Endothelial cell of umbilical vein (primary cell): Measurements from ENCODE around the gene CTNNA2. TPM values are rescaled to one million over a fixed set of nuclear protein-coding genes. Genes with fewer than 3 reads are reported as not detected.

Source experiments
- BruUV-seq: library from RNA; stranded (reverse); fragments of 400-500 nt; replicated peaks from 2 replicates; lab custom pipeline; 2021; lab: Mats Ljungman, UMichigan
- CTCF ChIA-PET: fragments of 300-600, 350-600 bp; sonication (Branson Sonifier 250); formaldehyde crosslinking; loops from one replicate; lab custom pipeline; 2021; ENCODE audit warnings: antibody characterized with exemption, inconsistent platforms; lab: Charles Lee
- POLR2A ChIA-PET: fragments of 300-600, 350-600 bp; sonication (Branson Sonifier 250); formaldehyde crosslinking; loops from one replicate; lab custom pipeline; 2021; ENCODE audit warnings: antibody characterized with exemption, inconsistent platforms; lab: Charles Lee
- DNase-seq: peaks from one replicate; pipeline ENCODE4 v3.0.0-alpha.2; 2011; ENCODE audit warnings: low read depth, low spot score
- FAIRE-seq: peaks from 2 replicates; lab custom pipeline; 2011; peaks lifted over from hg19 to GRCh38; lab: Jason Lieb, UNC
- H2AFZ ChIP-seq: 2 replicates; pipeline ENCODE4 v1.6.0; 2012; ENCODE audit warnings: low read depth, low read length, control low read depth, inconsistent platforms
- H3K27ac ChIP-seq: 2 replicates; pipeline ENCODE4 v1.5.1; 2011; ENCODE audit warnings: low read depth, mild to moderate bottlenecking, control low read depth, low read length, moderate library complexity; ENCODE audit not compliant: insufficient read depth
- H3K27me3 ChIP-seq, 2 experiments: 2 replicates each; pipeline versions ENCODE4 v1.6.0 to v1.6.1; 2011; ENCODE audit warnings: low read length in 2 of 2, mixed read lengths in 1 of 2; ENCODE audit not compliant: control insufficient read depth in 2 of 2, insufficient read depth in 2 of 2
- H3K36me3 ChIP-seq, 2 experiments: 2 replicates in 1 of 2; 3 replicates in 1 of 2; pipeline ENCODE4 v1.5.1; 2011; ENCODE audit warnings: low read length in 2 of 2, mild to moderate bottlenecking in 1 of 2, moderate library complexity in 1 of 2; ENCODE audit not compliant: control insufficient read depth in 2 of 2, insufficient read depth in 2 of 2; ENCODE audit errors: extremely low read depth in 1 of 2
- H3K4me1 ChIP-seq: 3 replicates; pipeline ENCODE4 v1.5.1; 2011; ENCODE audit warnings: mild to moderate bottlenecking, low read length; ENCODE audit not compliant: control insufficient read depth, insufficient read depth; ENCODE audit errors: extremely low read depth
- H3K4me2 ChIP-seq: 2 replicates; pipeline ENCODE4 v1.6.1; 2011; ENCODE audit warnings: low read length, control low read depth, mixed read lengths; ENCODE audit not compliant: insufficient read depth
- H3K4me3 ChIP-seq, 3 experiments: fragments of 200-600 bp in 1 of 3; sonication (generic), shearing (Covaris generic) in 1 of 3; replicated peaks in 1 of 3; 2 replicates each; pipeline ENCODE4 v1.5.1; 2011 to 2016; ENCODE audit warnings: control low read depth in 3 of 3, low read length in 3 of 3, mild to moderate bottlenecking in 2 of 3, inconsistent platforms in 1 of 3, low read depth in 1 of 3, moderate library complexity in 1 of 3; ENCODE audit not compliant: insufficient read depth in 1 of 3
- H3K79me2 ChIP-seq: 2 replicates; pipeline ENCODE4 v1.6.0; 2012; ENCODE audit warnings: low read length, inconsistent platforms; ENCODE audit not compliant: control insufficient read depth, insufficient read depth
- H3K9ac ChIP-seq: replicated peaks from 2 replicates; pipeline ENCODE3; 2011; ENCODE audit warnings: low read length, control low read depth; ENCODE audit not compliant: insufficient read depth; ENCODE audit errors: extremely low read depth
- H3K9me1 ChIP-seq: replicated peaks from 3 replicates; pipeline ENCODE4 v1.6.0; 2011; ENCODE audit warnings: mild to moderate bottlenecking, low read length; ENCODE audit not compliant: control insufficient read depth, insufficient read depth; ENCODE audit errors: extremely low read depth
- H3K9me3 ChIP-seq: replicated peaks from 2 replicates; pipeline ENCODE4 v1.5.1; 2012; ENCODE audit warnings: low read length, inconsistent platforms; ENCODE audit not compliant: control insufficient read depth, insufficient read depth
- H4K20me1 ChIP-seq: replicated peaks from 2 replicates; pipeline ENCODE3; 2011; ENCODE audit warnings: mild to moderate bottlenecking, low read length; ENCODE audit not compliant: control insufficient read depth, insufficient read depth; ENCODE audit errors: extremely low read depth
- CTCF ChIP-seq, 2 donors: IDR thresholded peaks; 1 replicate in 1 of 2; 2 replicates in 1 of 2; pipeline ENCODE4 v1.5.1; 2011; ENCODE audit warnings: low read length in 2 of 2, mild to moderate bottlenecking in 2 of 2, moderate library complexity in 2 of 2, control low read depth in 1 of 2, inconsistent platforms in 1 of 2, low read depth in 1 of 2; ENCODE audit not compliant: insufficient read depth in 1 of 2; ENCODE audit errors: extremely low read depth in 1 of 2
- EZH2 ChIP-seq: IDR thresholded peaks from 2 replicates; pipeline ENCODE4 v1.6.1; 2012; ENCODE audit warnings: borderline replicate concordance, low read depth, mild to moderate bottlenecking, moderate library complexity, low read length, inconsistent platforms; ENCODE audit not compliant: severe bottlenecking
- FOS ChIP-seq: IDR thresholded peaks from 2 replicates; pipeline ENCODE4 v1.6.1; 2011; ENCODE audit warnings: mild to moderate bottlenecking, low read length, moderate library complexity, borderline replicate concordance; ENCODE audit not compliant: insufficient read depth
- GATA2 ChIP-seq: IDR thresholded peaks from 2 replicates; pipeline ENCODE4 v1.7.0; 2011; ENCODE audit warnings: low read depth, mild to moderate bottlenecking, moderate library complexity, mixed read lengths, low read length; ENCODE audit not compliant: insufficient read length, insufficient read depth
- JUN ChIP-seq: IDR thresholded peaks from 2 replicates; pipeline ENCODE4 v1.6.1; 2011; ENCODE audit warnings: borderline replicate concordance, low read depth; ENCODE audit not compliant: insufficient read length, insufficient read depth
- MYC ChIP-seq: IDR thresholded peaks from one replicate; pipeline ENCODE4 v1.6.1; 2011; ENCODE audit warnings: mild to moderate bottlenecking, low read depth, low read length
- POLR2A ChIP-seq: IDR thresholded peaks from 2 replicates; pipeline ENCODE4 v1.6.1; 2012; ENCODE audit warnings: low read depth, mild to moderate bottlenecking, control low read depth, low read length
- POLR2AphosphoS5 ChIP-seq: IDR thresholded peaks from 2 replicates; pipeline ENCODE4 v1.6.1; 2012; ENCODE audit warnings: low read depth, mild to moderate bottlenecking, control low read depth, low read length, moderate library complexity; ENCODE audit not compliant: insufficient read depth
- dilution Hi-C: fragments of 300-500 bp; cut with MboI; formaldehyde crosslinking; loops from one replicate; pipeline ENCODE4 v1.15.0; 2019; ENCODE audit warnings: low sequenced_read_pairs; ENCODE audit not compliant: extremely low pct_ligation_motif_present
- intact Hi-C: fragments of 100-400 bp; cut with micrococcal nuclease; formaldehyde crosslinking; loops from one replicate; pipeline ENCODE4 v1.10.0; 2022
- polyA plus RNA-seq, 4 experiments: library from polyadenylated mRNA; depleted of rRNA in 3 of 4; stranded (reverse) in 3 of 4; unstranded in 1 of 4; fragments of >200 nt; gene quantifications; 2 replicates each; pipeline versions ENCODE4 v1.2.1 to v1.2.3, GENCODE V29; 2011 to 2012; ENCODE audit warnings: missing spikeins in 1 of 4
- total RNA-seq: library from RNA; stranded (reverse); gene quantifications from 2 replicates; pipeline ENCODE4 v1.2.3, GENCODE V29; 2021
- TF ChIP-seq, protein P1 (sequence below): IDR thresholded peaks from 2 replicates; pipeline ENCODE4 v1.6.1; 2011; ENCODE audit not compliant: insufficient read depth, insufficient read length

CTNNA2 gene
- total and polyA plus RNA-seq, 2 donors (not counting 3 experiments of a cell fraction or from before 2014, with no cell fraction given) = not detected

DNA sequence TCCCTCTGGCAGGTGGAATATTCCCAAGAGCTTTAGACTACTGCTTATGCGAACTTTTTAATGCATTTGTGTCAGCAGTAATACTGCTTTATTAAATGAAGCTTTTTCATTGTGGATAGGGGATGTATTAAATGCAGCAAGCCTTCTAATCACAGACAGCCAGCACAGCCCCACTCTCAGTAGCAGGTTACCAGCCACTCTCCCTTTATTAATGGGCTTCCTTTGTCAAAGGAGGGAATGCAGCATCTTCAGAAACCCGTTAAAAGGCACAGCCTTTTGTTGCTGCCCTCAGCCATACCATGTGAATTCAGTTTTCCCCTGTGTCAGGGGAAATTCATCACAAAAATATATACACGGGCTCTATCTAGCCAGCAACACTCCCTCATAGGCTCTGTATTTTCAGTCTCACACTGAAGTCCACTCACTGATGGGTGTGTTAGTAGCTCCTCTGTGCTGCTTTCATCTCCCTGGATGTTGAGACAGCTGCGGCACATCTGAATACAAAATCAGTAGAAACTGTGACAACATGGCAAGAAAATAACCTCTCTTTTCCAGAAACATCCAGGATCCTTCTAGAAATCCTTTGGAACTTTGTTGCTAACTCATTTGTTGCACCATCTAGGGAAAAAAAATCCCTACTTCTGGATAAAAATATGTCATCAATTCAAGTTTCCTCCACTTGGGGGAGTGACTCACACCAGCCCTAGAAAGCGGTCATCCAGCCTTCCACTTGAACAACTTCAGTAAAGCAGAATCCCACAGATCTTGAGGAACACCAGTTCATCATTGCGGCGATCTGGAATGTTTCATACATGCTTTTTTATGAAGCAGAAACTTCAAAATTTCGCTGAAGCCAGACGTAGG, 743.3 kb downstream of the CTNNA2 start:
- Histone ChIP-seq H3K36me3 (no peaks in the 10 kb centered on the region), H2AFZ (no peak overlapping the region), H3K9me3 (peaks cover 10% of the 10 kb centered on the region), H3K79me2 (no peaks in the 10 kb centered on the region), H4K20me1 (no peaks in the 10 kb centered on the region), H3K9me1 (no peaks in the 10 kb centered on the region), H3K4me1 (no peaks in the 10 kb centered on the region), H3K9ac (no peak overlapping the region), H3K27me3 (no peaks in the 10 kb centered on the region), H3K4me3 (no peak overlapping the region), H3K4me2 (no peak overlapping the region), H3K27ac (no peak overlapping the region)
- no TSS peak for BruUV-seq
- FAIRE-seq = no peak
- no peak for TF ChIP-seq EZH2
- no peak for TF ChIP-seq GATA2
- TF ChIP-seq POLR2A = no peak
- no peak for TF ChIP-seq MYC
- TF ChIP-seq, protein P1, sequence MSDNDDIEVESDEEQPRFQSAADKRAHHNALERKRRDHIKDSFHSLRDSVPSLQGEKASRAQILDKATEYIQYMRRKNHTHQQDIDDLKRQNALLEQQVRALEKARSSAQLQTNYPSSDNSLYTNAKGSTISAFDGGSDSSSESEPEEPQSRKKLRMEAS = no peak
- TF ChIP-seq FOS = no peak
- no peak for TF ChIP-seq POLR2AphosphoS5
- TF ChIP-seq JUN = no peak
- TF ChIP-seq CTCF (IDR thresholded peaks at IDR 0.05; ENCODE audit: extremely low read depth in 1 of 2, insufficient read depth in 1 of 2, low read depth in 1 of 2, low read length in 2 of 2) = no peak
- intact Hi-C loops (no loop called here), dilution Hi-C loops (no loop called here)
- ChIA-PET POLR2A (no interaction called here), CTCF (no interaction called here)
- DNase-seq = no peak
